ENCODE results near the gene CCDC167. TPM values are rescaled to one million over a fixed set of nuclear protein-coding genes. Genes with fewer than 3 reads are reported as not detected.

The CCDC167 gene
- total RNA-seq, 1 experiment from 2014 or later, result 27.8 TPM

GRCh38 chr6:37478827-37479226 is 20.9 kb downstream of the CCDC167 start:
- Histone ChIP-seq H3K4me1 (ENCODE audit: control insufficient read depth in 1 of 2, insufficient read depth in 2 of 2, low read length in 2 of 2) (no peaks in the 10 kb centered on the region), H3K9me2 (ENCODE audit: insufficient read depth) (no peaks in the 10 kb centered on the region), H3K9ac (ENCODE audit: low read length) (no peak overlapping the region), H3K4me3 (replicated peaks in 1 of 2; ENCODE audit: low read depth in 1 of 2, low read length in 2 of 2) (no peak overlapping the region), H4K20me1 (ENCODE audit: insufficient read depth) (no peaks in the 10 kb centered on the region), H3K27ac (ENCODE audit: low read depth, low read length) (no peak overlapping the region), H3K27me3 (ENCODE audit: insufficient read depth, low read length) (no peaks in the 10 kb centered on the region), H3K36me3 (ENCODE audit: control insufficient read depth in 1 of 2, insufficient read depth in 2 of 2, low read length in 2 of 2) (peaks cover 7 to 23% of the 10 kb centered on the region in 2 experiments; a peak in 3 of 4 replicates), H3K9me3 (ENCODE audit: control insufficient read depth in 1 of 2, insufficient read depth in 1 of 2, low read depth in 1 of 2, low read length in 2 of 2) (no peaks in the 10 kb centered on the region), H3K4me2 (ENCODE audit: low read length) (no peak overlapping the region), H3K79me2 (ENCODE audit: insufficient read depth, low read length) (no peaks in the 10 kb centered on the region), H2AFZ (ENCODE audit: low read depth, low read length, poor library complexity, severe bottlenecking) (no peak overlapping the region)
- intact Hi-C loops (cut with micrococcal nuclease), result no loop called here
- DNase-seq (ENCODE audit: low read depth, low spot score), result no peak
- ChIA-PET POLR2A (no interaction called here), RAD21 (ENCODE audit: low non-redundant PET in 1 of 2, low total read pairs in 2 of 2, uncharacterized antibody in 2 of 2, unreplicated experiment in 2 of 2) (no interaction called here), CTCF (no interaction called here)
- no TSS peak for BruUV-seq (replicated peaks)
- ATAC-seq, result no peak
- TF ChIP-seq RAD21 (IDR thresholded peaks at IDR 0.05; ENCODE audit: low read depth) (no peak), POLR2AphosphoS5 (IDR thresholded peaks at IDR 0.05; ENCODE audit: low read depth, low read length) (no peak), JUND (IDR thresholded peaks at IDR 0.05) (no peak), ATF3 (IDR thresholded peaks at IDR 0.05) (no peak), SP1 (IDR thresholded peaks at IDR 0.05; ENCODE audit: low read depth) (no peak), EZH2phosphoT487 (IDR thresholded peaks at IDR 0.05; ENCODE audit: borderline replicate concordance) (no peak), SIN3A (IDR thresholded peaks at IDR 0.05; ENCODE audit: low read depth) (no peak), SRF (IDR thresholded peaks at IDR 0.05; ENCODE audit: low read depth) (no peak), FOSL1 (IDR thresholded peaks at IDR 0.05; ENCODE audit: low read depth) (no peak)
- TF ChIP-seq, protein P1, sequence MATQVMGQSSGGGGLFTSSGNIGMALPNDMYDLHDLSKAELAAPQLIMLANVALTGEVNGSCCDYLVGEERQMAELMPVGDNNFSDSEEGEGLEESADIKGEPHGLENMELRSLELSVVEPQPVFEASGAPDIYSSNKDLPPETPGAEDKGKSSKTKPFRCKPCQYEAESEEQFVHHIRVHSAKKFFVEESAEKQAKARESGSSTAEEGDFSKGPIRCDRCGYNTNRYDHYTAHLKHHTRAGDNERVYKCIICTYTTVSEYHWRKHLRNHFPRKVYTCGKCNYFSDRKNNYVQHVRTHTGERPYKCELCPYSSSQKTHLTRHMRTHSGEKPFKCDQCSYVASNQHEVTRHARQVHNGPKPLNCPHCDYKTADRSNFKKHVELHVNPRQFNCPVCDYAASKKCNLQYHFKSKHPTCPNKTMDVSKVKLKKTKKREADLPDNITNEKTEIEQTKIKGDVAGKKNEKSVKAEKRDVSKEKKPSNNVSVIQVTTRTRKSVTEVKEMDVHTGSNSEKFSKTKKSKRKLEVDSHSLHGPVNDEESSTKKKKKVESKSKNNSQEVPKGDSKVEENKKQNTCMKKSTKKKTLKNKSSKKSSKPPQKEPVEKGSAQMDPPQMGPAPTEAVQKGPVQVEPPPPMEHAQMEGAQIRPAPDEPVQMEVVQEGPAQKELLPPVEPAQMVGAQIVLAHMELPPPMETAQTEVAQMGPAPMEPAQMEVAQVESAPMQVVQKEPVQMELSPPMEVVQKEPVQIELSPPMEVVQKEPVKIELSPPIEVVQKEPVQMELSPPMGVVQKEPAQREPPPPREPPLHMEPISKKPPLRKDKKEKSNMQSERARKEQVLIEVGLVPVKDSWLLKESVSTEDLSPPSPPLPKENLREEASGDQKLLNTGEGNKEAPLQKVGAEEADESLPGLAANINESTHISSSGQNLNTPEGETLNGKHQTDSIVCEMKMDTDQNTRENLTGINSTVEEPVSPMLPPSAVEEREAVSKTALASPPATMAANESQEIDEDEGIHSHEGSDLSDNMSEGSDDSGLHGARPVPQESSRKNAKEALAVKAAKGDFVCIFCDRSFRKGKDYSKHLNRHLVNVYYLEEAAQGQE (IDR thresholded peaks at IDR 0.05; ENCODE audit: low read depth), result no peak
